Left kidney (tissue), 2 donors: ENCODE results near the gene EBF3. TPM values are rescaled to one million over a fixed set of nuclear protein-coding genes. Genes with fewer than 3 reads are reported as not detected.

Experiments used
- DNase-seq: peaks from one replicate; pipeline ENCODE4 v3.0.0-alpha.2; 2013
- polyA plus RNA-seq: library from polyadenylated mRNA; unstranded; fragments of 120-200 nt; gene quantifications from one replicate; pipeline ENCODE4 v1.2.1, GENCODE V29; 2013; ENCODE audit not compliant: insufficient read length

EBF3 gene
- polyA plus RNA-seq, 1 donor, result 2.7 TPM

GRCh38 chr10:129891806-129892205 is 72.3 kb downstream of the EBF3 start:
- no peak for DNase-seq

- no peak for DNase-seq
Observed at GRCh38 chr10:129890170-129890569, 73.9 kb downstream of the EBF3 start.

GRCh38 chr10:129888784-129889616 is 75.1 kb downstream of the EBF3 start:
- no peak for DNase-seq

- no peak for DNase-seq
Observed at GRCh38 chr10:129887986-129888783, 75.9 kb downstream of the EBF3 start.

GRCh38 chr10:129887381-129887905 is 76.6 kb downstream of the EBF3 start:
- no peak for DNase-seq

GRCh38 chr10:129886263-129886662 is 77.8 kb downstream of the EBF3 start:
- DNase-seq, result no peak

GRCh38 chr10:129885526-129885925 is 78.5 kb downstream of the EBF3 start:
- no peak for DNase-seq

- DNase-seq, result no peak
Observed at GRCh38 chr10:129884398-129885078, 79.5 kb downstream of the EBF3 start.

GRCh38 chr10:129883626-129884397 is 80.3 kb downstream of the EBF3 start:
- no peak for DNase-seq

GRCh38 chr10:129883029-129883428 is 81.0 kb downstream of the EBF3 start:
- DNase-seq, result no peak

- no peak for DNase-seq
Observed at GRCh38 chr10:129882291-129883010, 81.6 kb downstream of the EBF3 start.

- no peak for DNase-seq
Observed at GRCh38 chr10:129881641-129882040, 82.4 kb downstream of the EBF3 start.

GRCh38 chr10:129880191-129880870 is 83.7 kb downstream of the EBF3 start:
- DNase-seq, result no peak

GRCh38 chr10:129879655-129880054 is 84.4 kb downstream of the EBF3 start:
- no peak for DNase-seq

GRCh38 chr10:129878835-129879234 is 85.2 kb downstream of the EBF3 start:
- DNase-seq, result no peak

- DNase-seq, result no peak
Observed at GRCh38 chr10:129877773-129878371, 86.2 kb downstream of the EBF3 start.

GRCh38 chr10:129876838-129877237 is 87.2 kb downstream of the EBF3 start:
- DNase-seq, result no peak

- DNase-seq, result no peak
Observed at GRCh38 chr10:129875993-129876726, 87.9 kb downstream of the EBF3 start.

GRCh38 chr10:129873351-129873750 is 90.7 kb downstream of the EBF3 start:
- DNase-seq, result no peak
